DMS153 treated with DMSO at 0.1 percent for 48 hours (cell line): ENCODE data around the gene GALR2.

Experiments used
- DNase-seq: peaks from one replicate; lab custom pipeline; 2025; ENCODE audit not compliant: unreplicated experiment; lab: John Stamatoyannopoulos, UW

The GALR2 gene

DNA sequence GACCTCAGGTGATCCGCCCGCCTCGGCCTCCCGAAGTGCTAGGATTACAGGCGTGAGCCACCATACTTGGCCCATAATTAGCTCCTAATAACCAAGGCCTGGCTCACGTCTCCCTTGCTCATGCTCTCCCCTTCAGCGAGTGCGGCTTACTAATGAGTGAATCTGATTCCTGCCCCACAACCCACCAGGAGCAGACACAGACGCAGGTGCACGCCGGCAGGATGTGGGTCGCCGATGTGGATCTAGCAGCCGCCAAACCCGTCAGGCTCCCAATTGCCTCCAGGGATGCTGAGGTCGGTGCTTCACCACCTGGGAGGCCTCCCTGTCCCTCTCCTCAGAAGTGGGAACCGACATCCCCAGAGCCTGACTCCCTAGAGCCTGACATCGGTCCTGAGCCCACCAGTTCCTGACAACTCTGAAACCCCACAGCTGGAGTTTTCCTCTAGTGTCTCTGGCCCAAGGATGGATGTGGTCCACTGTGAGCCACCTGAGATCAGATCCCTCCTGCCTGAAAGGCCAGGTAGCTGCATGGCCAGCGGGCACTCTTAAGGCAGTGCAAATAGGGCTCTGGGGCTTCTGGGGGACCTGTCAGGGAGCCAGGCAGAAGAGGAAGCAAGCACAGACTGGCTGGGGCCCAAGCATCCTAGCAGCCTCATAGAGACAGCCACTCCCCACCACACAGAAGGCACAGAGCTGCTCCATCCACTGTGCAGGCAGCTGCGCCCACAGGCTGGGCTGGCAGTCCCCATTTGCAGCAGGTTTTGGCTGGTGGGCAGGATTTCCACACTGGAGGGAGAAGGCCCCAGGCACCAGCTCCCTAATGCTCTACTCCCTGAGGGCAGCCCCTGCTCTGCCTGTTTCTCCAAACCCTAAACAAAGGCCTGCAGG, 18.2 kb downstream of the GALR2 start:
- no peak for DNase-seq

- no peak for DNase-seq
These were observed 19.5 kb downstream of the GALR2 start for GRCh38 chr17:76094046-76094445.

- no peak for DNase-seq
These were observed 21.4 kb downstream of the GALR2 start for GRCh38 chr17:76095943-76096342.

GRCh38 chr17:76097716-76098295, 23.2 kb downstream of the GALR2 start:
- DNase-seq = no peak

GRCh38 chr17:76102944-76103273, 28.3 kb downstream of the GALR2 start:
- no peak for DNase-seq

DNA sequence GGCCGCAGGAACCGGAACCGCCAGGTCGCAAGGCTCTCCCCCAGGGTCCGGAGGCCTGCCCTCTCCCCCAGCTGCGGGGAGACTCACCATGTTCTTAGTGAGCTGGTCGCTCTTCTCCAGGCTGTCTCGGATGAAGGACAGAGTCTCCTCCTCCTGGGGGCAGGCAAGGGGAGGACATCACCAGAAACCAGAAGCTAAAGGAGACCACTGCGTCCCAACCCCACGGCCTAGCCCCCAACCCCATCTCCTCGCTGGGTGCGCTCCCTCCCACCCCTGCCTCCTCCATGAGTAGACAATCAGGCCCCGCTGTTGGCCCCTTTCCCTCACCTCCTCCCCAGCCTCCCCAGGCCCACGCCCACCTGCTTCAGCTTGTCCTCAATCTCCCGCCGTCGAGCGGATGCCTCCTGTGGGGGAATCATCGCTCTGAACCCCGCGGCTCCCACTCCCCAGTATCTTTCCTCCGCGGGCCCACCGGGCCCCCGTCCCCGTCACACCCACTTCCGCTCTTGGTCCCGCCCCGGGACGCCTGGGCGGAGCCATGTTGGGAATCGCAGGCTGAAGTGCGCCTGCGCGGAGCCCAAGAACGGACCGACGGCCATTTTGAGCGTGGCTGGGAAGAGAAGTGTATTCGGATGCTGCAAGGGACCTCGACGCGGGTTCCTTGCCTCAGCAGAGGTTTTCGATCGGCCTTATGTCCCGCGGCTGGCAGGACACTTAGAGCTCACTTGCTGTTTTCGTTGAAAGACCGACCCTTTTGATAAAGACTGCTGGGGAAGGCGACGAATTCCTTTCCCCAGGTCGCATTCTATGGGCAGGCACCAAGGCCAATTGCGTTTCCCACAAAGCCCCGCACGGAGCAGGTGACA, 28.9 kb downstream of the GALR2 start, which contains the start of gene EXOC7:
EXOC7 (minus strand) TSS at position 514 of the 866 bp plus-strand sequence; CDS start at position 419, 95 bp downstream.
- DNase-seq = peak; percentile 88

DNA sequence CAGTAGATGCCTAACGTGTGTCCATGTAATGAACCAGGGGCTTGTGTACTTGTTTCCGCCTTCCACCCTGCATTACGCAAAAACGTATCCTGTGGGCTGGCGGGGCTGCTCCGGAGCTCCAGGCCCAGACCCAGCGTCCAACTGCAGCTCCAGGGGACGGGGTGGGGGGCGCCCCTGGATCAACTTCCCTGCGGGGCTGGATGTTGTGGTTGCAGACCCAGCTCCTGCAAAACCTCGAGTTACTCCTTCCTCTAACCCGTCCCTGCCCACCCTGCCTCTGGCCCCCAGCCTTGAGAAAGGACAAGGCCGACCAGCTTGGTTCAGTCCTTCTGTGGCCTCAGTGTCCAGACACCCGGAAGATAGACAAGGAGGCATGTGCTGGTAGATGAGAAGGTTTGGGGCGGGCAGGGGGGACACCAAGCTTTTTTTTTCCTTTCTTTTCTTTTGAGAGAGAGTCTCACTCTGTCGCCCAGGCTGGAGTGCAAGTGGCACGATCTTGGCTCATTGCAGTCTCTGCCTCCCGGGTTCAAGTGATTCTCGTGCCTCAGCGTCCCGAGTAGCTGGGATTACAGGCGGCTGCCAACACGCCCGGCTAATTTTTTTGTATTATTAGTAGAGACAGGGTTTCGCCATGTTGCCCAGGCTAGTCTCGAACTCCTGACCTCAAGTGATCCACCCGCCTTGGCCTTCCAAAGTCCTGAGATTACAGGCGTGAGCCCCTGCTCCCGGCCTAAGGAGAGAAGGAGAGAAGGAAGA, 29.7 kb downstream of the GALR2 start:
- no peak for DNase-seq

DNA sequence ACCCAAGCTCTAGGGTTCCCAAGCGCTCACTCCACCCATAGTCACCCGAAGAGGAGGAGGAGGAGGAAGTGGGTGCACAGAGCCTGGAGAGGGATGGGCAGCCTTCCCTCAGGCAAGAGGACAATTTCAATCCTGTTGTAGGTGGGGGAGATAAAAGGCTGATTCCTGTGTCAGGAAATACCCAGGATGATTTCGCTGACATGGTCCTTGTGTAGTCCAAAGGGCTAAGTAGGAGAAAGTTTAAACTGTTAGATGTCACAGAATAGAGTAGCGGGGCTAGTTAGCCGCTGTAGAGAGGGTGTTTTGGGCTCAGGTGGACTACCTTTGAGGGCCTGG, 30.3 kb downstream of the GALR2 start:
- DNase-seq = no peak

DNA sequence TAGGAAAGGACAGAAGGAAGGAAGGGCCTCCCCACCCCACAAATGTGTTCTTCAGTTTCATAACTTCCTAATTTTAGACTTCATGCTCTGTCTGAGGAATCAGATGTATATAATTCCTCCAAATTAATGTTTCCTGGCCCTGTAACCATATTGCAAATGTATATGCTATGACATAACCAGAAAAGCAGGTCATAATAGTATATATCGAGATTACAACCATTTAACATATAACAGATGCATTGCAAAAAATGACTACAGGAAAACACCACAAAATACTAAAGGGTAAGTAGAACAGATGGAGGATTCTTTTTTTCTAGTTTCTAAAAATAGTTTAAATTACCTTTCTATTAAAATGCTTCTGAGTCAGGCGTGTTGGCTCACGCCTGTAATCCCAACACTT, 32.1 kb downstream of the GALR2 start:
- DNase-seq = no peak

- DNase-seq = no peak
These were observed 32.9 kb downstream of the GALR2 start for GRCh38 chr17:76107509-76107908.

DNA sequence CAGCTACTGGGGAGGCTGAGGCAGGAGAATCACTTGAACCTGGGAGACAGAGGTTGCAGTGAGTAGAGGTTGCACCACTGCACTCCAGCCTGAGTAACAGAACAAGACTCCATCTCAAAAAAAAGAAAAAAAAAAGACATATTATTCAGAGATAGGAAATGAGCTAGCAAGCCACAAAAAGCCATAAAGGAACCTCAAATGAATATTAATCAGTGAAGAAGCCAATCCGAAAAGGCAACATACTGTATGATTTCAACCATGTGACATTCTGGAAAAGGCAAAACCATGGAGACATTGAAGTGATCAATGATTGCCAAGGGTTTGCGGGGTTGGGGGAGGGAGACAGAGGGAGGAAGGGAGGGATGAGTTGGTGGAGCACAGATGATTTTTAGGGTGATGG, 37.4 kb downstream of the GALR2 start:
- DNase-seq = no peak

DNA sequence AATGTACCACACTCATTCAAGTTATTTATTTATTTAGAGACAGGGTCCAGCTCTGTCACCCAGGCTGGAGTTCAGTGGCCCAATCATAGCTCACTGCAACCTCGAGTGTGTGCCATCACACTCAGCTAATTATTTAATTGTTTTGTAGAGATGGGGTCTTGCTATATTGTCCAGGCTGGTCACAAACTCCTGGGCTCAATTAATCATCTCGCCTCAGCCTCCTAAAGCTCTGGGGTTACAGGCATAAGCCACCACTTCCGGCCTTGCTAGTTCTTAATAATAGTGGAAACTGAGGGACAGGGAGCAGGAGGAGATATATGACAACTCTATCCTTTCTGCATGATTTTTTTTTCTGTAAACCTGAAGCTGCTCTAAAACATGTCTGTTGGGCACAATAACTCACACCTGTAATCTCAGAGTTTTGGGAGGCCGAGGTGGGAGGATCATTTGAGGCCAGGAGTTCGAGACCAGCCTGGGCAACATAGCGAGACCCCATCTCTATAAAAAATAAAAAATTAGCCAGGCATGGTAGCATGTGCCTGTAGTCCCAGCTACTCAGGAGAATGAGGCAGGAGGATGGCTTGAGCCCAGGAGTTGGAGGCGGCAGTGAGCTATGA, 40.7 kb downstream of the GALR2 start:
- no peak for DNase-seq

- no peak for DNase-seq
These were observed 45.1 kb downstream of the GALR2 start for GRCh38 chr17:76119409-76120371.

DNA sequence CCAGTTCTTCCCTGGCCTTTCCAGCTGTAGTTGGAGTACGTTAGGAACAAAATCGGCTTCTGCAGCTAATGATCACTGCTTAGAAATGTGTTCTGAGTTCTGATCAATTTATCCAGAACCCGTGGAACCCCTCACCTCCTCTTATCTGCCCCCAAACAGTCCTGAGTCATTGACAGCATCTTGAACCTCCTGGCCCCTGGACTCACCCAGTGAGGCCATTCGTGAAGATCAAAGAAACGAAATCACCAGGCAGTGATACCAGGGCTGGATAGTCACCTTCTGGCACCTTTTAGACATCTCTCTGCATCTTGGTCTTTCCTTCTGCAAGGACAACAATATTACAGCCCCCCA, 46.1 kb downstream of the GALR2 start:
- no peak for DNase-seq

GRCh38 chr17:76121932-76122430, 47.4 kb downstream of the GALR2 start:
- DNase-seq = no peak

DNA sequence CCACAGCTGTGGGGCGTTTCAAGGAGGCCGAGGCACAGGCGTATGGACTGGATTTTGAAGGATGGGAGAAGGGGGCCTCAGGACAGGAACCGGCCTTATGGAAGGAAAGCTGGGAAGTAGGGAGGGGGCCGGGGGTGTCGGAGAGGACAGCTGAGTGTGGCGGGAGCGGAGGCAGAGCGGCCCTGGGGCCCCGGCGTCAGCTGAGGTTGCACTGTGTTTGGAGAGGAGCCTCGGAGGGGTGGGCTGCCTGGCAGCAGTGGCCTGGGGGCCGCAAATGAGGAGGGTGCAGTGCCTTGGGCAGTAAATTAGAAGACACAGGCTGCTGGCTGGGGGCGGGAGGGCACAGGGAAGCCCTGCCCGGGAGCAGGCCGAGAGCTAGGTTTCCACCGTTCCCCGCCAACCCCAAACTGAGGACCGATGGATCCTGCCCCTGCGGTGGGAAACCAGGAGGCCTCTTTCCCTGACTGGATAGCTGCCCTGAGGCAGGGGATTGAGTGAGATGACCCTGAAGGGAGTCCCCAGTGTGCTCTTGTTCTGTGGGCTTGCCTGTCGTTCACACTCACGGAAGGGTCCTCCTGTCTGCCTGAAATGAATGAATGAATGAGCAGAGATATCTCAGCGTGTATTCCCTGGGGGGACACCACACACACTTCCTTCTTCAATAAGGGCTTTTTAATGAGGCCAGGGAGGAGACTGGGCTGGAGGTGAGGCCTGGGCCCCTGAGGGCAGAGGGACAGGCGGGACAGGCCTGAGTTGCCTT, 48.0 kb downstream of the GALR2 start:
- DNase-seq = no peak

GRCh38 chr17:76123191-76123499, 48.6 kb downstream of the GALR2 start:
- no peak for DNase-seq

GRCh38 chr17:76123749-76124581, 49.4 kb downstream of the GALR2 start:
- DNase-seq = no peak
